Gastrocnemius medialis (tissue), 4 donors: ENCODE measurements around the gene CSNK1G1.

Experiments used
- POLR2A ChIP-seq, 2 donors: fragments of 450-650 bp; IDR thresholded peaks; one replicate each; pipeline ENCODE4 v1.6.1; 2017; ENCODE audit warnings: antibody characterized with exemption in 2 of 2, mild to moderate bottlenecking in 2 of 2, moderate library complexity in 2 of 2
- TF ChIP-seq, protein P1 (sequence below), 5 experiments: fragments of 450-650 bp in 3 of 5; fragments of 200-600 bp in 2 of 5; sonication (generic) in 2 of 5; IDR thresholded peaks in 4 of 5; conservative IDR thresholded peaks in 1 of 5; 1 replicate in 4 of 5; 2 replicates in 1 of 5; pipeline ENCODE4 v1.5.1; 2016 to 2019; ENCODE audit warnings: antibody characterized with exemption in 5 of 5, mild to moderate bottlenecking in 3 of 5, moderate library complexity in 3 of 5

GRCh38 chr15:64197425-64197824 is 158.5 kb downstream of the CSNK1G1 start:
- TF ChIP-seq, protein P1, sequence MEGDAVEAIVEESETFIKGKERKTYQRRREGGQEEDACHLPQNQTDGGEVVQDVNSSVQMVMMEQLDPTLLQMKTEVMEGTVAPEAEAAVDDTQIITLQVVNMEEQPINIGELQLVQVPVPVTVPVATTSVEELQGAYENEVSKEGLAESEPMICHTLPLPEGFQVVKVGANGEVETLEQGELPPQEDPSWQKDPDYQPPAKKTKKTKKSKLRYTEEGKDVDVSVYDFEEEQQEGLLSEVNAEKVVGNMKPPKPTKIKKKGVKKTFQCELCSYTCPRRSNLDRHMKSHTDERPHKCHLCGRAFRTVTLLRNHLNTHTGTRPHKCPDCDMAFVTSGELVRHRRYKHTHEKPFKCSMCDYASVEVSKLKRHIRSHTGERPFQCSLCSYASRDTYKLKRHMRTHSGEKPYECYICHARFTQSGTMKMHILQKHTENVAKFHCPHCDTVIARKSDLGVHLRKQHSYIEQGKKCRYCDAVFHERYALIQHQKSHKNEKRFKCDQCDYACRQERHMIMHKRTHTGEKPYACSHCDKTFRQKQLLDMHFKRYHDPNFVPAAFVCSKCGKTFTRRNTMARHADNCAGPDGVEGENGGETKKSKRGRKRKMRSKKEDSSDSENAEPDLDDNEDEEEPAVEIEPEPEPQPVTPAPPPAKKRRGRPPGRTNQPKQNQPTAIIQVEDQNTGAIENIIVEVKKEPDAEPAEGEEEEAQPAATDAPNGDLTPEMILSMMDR (IDR thresholded peaks at IDR 0.05 in 4 of 5, conservative IDR thresholded peaks at IDR 0.05 in 1 of 5), result no peak
- no peak for TF ChIP-seq POLR2A (IDR thresholded peaks at IDR 0.05)
